HL-60/S4 treated with phorbol 12-myristate 13-acetate at 8.2 ng/mL for 4 days and 3 days (cell line): ENCODE measurements around the gene GSPT1.

Experiments used
- in situ Hi-C: fragments of 300-500 bp; cut with MboI; formaldehyde crosslinking; loops from 2 replicates; pipeline ENCODE4 v1.15.0; 2022; ENCODE audit warnings: low sequenced_read_pairs

The GSPT1 gene

DNA sequence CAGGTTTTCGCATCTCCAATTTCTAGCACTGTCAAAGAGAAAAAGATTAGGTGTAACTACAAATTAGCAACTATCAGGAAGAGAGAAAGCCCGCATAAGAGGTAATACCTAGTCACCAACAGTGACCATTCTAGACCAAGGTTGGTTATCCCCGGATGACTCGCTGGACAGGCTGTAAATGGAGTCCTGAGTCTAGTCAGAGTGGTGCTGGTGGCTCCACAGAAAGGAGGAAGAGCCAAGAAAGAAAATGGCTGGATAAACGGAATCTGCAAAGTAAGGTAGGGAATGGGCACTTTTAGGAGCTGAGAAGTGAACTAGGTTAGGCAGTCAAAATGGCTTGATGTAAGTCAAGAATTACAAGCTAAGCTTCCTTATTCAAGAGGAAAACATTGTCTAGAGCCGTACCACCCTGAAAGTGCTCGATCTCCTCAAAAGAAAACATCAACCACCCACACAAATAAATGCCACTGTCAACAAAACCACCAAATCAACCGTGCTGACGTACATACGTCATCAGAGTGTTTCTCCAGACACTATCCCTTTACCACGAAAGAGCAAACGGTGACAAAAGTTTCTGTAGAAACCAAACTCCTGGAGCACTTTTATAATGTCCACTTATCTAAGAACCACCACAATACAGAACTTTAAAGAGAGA is 2.2 kb downstream of the GSPT1 start:
- in situ Hi-C loops = no loop called here

GRCh38 chr16:11909653-11910545 is 5.9 kb downstream of the GSPT1 start:
- in situ Hi-C loops = no loop called here

DNA sequence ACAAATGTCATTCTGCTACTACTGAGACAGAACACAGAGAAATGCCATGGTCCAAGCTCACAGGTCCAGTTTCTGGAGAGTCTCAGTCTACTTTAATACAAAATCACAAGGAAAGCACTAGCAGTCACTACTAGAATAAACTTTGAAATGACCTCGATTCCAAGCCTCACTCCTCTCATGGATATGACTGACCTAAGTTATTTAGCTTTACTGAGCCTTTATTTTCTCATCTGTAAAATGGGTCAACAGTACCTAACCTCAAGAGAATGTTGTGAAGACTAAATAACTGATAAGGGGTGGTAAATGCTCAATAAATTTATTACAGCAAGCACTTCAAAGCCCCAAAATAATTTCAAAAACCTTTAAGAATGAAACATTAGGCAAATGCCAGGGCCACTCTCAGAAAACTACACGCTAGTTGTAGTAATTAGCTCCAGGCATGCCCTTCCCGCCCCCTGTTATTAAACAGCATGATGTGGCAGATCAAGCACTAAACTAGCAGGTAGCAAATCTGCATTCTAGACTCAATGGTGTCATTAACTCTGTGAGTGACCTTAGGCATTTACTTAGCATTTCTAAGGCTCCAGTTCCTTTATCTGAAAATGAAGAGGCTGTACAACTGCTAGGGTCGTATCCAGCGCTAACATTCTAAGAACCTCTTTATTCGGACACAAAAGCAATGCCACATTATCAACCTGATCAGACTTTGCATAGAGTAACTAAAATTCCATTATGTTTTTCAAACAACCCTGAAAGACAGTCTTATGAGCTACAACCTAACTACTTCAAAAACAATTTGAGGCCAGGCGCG is 8.4 kb downstream of the GSPT1 start:
- in situ Hi-C loops = no loop called here

DNA sequence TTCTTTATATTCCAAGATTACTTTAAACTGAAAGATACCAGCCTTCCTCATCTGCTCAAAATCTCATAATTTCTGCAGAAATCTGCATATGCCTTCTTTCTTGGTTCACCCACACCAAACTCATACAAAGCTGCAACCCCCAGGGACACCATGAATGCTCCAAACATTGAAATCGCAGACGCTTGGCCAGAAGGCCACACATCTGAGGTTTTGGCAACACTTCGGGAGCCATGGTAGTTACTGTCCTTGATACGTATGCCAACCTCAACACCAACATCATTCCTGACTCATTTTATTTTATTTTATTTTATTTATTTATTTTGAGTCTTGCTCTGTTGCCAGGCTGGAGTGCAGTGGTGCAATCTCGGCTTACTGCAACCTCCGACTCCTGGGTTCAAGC is 11.8 kb downstream of the GSPT1 start:
- in situ Hi-C loops = no loop called here

GRCh38 chr16:11901091-11901490 is 14.7 kb downstream of the GSPT1 start:
- in situ Hi-C loops = no loop called here

DNA sequence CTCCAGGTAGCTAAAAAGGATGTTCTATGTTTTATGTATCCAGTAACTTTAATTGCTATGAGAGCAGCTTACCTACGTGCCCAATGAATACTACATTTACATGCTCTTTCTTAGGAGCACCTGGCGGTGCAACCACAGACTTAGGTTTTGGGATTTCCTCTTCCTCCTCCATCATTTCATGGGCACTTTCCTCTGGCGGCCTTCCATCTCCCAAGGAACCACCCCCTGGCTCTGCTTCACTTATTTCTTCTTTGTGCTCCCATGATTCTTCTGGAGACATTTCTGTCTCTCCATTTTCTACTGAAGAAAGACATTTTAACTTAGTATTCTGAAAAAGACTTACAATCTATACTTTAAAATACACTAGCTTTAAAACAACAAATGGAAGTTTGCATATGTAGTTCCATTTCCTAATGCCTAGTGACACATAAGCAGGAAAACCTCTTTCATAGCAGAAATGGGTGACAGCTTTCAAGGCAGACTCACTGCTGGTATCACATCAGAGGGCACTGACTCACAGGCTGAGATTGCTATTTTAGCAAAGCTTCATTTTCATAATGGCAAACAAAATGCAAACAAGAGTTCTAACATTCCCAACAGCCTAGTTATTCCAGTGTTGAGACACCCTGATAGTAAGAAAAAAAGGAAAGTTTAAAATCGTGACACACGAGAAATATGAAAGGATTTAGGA is 19.1 kb downstream of the GSPT1 start:
- in situ Hi-C loops = no loop called here

- in situ Hi-C loops = no loop called here
Measured at GRCh38 chr16:11893571-11893970, 22.2 kb downstream of the GSPT1 start.

DNA sequence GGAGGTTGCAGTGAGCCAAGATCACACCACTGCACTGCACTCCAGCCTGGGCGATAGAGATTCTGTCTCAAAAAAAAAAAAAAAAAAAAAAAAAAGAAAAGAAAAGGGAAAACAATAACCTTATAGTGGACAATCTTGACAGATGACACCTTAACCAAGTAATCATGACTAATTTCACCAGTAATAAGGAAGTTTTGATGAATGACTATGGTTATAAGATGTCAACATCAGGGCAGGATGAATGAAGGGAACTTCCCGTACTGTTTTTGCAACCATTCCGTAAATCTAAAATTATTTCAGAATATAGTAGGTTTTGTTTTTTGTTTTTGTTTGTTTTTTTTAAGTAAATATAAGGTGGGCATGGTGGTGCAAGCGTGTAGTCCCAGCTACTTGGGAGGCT is 23.0 kb downstream of the GSPT1 start:
- in situ Hi-C loops = no loop called here

DNA sequence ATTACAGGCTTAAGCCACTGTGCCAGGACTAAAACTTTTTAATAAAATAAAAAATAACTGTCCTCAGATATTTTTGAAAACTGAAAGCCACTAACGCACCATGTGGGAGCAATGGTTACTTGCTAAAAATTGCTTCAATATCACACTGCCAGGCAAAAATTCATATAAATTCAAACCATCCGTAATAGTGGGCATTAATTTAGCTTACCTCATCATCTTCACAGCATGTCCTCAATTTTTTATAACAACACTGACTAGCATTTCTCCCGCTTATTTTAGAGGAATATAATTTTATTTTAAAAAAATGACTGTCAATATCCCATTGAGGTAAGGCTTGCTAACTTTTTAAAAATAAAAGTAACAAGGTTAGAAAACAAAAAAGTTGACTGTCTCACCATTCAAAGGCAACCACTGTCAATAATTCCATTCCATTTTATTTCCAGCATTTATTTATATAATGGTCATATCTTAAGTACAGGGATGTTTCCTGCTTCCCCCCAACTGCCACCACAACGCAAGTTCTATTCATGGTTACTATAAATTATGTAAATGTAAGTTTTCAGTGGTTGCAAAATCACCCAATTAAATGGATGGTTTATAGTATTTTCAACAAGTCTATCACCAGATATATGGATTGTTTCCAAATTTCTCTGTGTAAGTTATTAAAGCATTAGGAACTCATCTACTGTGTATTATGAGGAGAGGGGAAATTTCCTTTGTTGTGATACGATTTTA is 25.4 kb downstream of the GSPT1 start:
- in situ Hi-C loops = no loop called here

DNA sequence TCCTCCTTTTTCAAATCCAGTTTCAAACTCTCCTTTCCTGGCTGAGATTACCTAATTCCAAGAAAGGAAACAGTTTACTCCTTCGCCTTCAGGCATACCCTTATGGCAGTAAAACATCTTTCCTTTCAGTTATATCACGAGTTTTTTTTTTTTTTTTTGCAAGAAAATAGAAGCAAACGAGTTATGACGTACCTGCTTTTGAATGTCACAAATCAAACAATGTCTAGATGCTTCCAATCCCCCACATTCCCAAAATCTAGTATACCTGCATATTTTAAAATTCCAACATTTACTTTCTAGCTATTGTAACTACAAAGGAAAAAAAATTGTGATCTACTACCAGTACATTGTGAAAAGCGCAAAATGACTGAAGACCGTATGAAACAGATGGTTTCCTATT is 28.9 kb downstream of the GSPT1 start:
- in situ Hi-C loops = no loop called here

DNA sequence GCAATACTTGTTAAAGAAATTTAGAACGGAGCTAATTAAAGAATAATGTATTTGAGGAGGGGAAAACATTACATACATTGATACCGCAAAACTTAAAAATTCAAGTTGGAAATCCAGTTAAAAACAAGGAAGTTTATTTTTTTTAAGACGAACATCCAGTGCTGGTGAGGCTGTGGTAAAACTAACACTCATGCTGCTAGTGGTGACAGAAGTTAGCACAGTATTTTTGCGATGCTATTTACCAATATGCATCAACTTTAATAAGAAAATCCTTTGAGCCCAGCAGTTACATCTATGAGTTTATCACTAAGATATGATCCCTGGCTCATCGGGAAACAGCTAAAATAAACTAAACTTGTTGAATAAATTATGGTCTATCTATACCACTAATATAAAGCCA is 31.7 kb downstream of the GSPT1 start:
- in situ Hi-C loops = no loop called here

- in situ Hi-C loops = no loop called here
Measured at GRCh38 chr16:11880007-11880406, 35.7 kb downstream of the GSPT1 start.

DNA sequence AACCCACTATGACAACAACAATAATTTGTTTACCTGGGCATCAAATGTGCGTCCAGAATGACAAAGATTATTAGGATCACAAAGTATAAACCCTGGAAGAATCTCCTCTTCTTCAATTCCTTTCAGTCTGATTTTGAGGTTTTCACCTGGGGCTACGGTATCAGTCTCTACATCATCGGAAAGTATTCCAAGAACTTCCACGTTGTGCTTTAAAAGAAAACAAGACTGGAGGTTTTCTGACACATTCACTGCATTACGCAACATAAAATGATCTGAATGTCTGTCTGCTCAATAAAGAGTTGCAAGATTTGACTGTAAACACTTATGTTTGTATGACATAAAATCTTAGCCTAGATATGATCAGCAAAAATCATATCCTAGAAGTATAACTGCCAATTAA is 38.4 kb downstream of the GSPT1 start:
- in situ Hi-C loops = no loop called here

DNA sequence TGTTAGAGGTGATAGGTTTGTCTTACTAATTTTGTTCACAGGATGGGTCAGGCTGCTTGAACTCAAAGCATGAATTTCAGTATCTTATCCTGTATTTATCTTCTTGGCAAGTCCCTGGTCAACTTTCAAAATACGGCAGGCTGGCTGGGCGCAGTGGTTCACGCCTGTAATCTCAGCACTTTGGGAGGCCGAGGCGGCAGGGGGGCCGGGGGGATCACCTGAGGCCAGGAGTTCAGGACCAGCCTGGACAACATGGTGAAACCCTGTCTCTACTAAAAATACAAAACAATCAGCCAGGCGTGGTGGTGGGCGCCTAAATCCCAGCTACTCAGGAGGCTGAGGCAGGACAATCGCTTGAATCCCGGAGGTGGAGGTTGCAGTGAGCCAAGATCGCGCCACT is 39.5 kb downstream of the GSPT1 start:
- in situ Hi-C loops = no loop called here

DNA sequence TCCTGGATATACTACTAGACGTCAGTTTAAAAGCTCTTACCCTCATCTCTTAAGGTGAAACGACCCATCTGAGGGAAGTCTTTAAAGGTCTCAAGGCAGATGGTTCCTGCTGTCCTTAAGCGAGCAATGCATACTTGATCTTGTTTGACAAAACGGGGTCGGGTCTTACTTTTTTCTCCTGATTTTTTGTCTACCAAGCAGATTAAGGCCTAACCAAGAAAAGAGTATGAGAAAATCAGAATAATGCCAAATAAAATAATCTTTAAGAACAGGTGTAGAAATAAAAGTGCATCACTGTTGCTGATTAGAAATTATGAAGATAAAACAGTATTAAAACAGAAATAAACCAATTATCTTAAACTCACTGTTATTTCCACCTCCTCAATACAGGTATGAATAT is 40.0 kb downstream of the GSPT1 start:
- in situ Hi-C loops = no loop called here

DNA sequence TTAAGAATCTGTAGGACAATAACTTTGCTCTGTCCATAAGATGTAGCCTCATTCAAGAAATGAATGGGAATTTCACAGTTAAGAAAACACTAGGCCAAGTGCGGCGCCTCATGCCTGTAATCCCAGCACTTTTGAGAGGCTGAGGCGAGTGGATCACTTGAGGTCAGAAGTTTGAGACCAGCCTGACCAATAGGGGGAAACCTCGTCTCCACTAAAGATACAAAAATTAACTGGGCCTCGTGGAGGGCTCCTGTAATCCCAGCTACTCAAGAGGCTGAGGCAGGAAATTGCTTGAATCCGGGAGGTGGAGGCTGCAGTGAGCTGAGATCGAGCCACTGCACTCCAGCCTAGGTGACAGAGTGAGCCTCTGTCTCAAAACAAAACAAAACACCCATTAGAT is 44.6 kb downstream of the GSPT1 start:
- in situ Hi-C loops = no loop called here

- in situ Hi-C loops = no loop called here
Measured at GRCh38 chr16:11870399-11870798, 45.4 kb downstream of the GSPT1 start.

DNA sequence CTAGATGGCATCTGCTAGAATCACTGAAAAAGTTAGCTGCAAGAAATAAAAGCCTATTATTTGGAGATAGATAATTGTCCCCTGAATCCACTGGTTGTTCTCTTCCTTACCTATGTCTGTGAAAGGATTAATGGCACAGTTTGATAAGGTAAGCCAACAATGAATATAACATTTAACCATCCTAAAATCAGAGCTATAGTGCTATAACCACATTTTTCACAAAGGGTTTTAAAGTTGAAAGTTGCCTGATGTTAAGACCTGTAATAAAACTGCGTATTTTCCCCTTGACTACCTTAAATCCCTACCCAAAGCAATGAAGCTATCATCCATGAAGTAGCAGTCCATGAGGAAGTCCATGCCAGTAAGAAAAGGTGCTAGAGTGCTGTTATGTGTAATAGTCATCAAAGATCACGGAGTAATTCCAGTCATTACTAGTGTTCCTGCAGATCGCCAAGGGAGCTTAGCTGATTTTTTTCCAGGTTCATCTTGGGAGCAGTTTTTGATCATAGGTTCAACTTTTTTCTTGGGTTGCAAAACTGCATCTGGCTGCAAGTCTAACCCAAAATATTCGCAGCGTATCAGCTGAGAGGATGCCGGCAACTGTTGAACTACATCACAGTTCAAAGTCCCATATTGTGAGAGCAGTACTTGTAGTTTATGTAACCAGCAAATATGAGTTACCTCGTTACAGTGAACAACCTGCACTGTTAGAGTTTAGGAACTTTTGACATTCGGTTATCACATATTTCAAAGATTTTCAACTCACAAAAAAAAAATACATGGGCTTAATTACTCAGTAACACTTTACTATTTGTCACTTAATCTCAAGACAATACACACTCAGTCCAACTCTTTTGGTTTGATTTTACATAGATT is 46.2 kb downstream of the GSPT1 start:
- in situ Hi-C loops = no loop called here

DNA sequence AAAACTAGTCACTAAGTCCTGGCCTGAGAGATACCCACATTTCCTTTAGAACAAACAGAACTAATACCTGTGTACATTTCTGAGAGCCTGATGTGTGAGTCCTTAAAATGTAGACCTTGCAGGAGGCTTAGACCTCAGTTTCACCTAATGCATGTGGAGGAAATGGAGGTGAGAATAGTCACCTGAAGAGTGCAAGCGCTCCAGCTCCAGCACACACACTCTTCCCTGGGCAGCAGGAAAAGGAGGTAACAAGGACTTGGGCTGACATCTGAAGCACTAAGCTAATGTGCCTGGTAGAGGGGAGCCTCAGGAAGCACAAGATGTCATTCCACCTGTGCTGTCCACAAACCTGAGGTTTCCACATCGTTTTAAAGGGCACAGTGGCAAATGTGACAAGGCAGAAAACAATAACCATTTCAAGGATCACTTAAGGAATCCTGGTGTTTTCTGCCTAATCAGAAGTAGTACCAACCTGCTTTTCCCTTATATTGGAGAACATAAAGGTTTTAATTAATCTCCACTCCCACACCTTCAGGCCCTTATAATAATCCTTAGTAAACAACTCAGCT is 47.3 kb downstream of the GSPT1 start:
- in situ Hi-C loops = no loop called here
